GDM1 (cell line): ENCODE measurements around the gene SCAP.
"Not testable (repeated sequence)": the region's sequence is repeated elsewhere in the genome, so short reads cannot be mapped to it uniquely, and the experiment has no call there.

Experiments used
- DNase-seq: peaks from one replicate; lab custom pipeline; 2025; lab: John Stamatoyannopoulos, UW

Gene SCAP

DNA sequence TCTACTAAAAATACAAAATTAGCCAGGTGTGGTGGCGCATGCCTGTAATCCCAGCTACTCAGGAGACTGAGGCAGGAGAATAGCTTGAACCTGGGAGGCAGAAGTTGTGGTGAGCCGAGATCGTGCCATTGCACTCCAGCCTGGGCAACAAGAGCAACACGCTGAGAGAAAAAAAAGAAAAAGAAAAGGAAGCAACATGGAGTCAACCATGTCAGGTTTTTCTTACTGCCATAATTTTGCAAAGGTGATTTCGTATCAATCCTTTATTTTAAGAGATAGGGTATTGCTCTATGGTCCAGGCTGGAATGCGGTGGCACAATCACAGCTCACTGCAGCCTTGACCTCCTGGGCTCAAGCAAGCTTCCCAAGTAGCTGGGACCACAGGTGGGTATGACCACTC lies 4.5 kb upstream of the SCAP start:
- not testable (repeated sequence) for DNase-seq

DNA sequence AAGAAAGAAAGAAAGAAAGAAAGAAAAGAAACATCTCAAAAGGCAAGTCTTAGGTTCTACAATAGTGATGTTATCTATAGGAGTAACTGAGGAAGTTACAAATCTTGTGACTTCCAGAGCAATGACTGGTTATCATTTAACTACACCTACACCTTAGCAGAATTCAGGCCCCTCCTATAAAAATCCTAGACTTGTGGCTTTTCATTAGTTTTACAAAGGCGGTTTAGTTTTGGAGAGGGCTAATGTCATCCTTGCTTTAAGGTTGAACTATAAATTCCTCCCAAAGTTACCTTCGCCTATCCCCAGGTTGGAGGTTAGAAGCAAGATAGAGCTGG lies 4.1 kb upstream of the SCAP start:
- DNase-seq, result no peak

DNA sequence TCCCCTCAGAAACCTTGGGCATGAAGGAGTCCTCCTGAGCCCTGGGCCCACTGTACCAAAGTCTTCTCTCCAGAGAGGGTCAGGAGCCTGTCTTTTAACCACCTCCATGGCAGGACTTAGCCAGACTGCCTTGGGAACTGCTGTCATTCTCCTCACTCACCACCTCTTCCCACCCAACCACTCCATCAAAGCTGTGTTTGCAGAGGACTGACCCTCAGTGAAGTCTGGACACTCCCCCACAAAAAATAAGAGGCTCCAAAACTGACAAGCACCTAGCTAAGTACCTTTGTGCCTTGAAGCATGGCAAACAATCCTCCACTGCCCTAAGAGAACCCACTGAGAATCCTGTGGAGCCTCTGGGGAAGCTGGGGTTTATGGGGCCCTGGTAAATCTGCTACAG lies 2.3 kb upstream of the SCAP start:
- DNase-seq, result no peak

DNA sequence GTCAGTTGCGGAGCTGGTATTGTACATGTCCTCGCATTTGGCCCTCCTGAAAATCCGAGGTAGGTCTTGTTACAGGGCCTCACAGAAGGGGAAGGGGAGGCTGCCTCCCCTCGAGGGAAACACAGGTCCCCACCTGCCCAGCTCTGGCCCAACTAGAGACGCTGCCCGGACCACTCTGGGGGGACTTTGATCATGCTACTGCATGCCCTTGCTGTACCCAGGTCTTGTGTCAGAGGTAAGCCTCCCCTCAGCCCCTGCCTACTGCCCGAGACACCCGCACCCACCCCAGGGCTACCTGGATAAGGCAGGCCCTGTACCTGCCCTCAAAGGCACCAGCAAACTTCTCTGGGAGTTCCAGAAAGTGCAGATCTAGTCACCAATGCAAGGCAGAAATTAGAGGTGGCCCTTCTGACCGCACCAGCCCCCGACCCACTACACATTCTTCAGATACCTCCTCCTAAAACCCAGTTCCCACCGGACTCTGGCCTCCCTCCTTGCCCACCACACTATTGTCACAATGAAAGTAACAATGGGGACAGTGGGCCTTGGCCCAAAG lies 981 bp upstream of the SCAP start:
- DNase-seq, result no peak

DNA sequence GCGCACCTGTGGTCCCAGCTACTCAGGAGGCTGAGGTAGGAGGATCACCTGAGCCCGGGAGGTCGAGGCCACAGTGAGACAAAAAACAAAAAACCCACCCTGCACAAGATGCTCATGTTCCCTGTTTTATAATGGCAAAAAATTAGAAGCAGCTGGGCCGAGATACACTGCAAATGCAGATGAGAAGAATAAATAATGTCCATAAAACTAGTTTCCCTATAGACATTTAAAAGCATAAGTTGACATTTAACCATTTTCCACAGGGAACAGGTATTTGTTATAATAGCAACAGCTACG lies 537 bp upstream of the SCAP start:
- DNase-seq, result no peak

DNA sequence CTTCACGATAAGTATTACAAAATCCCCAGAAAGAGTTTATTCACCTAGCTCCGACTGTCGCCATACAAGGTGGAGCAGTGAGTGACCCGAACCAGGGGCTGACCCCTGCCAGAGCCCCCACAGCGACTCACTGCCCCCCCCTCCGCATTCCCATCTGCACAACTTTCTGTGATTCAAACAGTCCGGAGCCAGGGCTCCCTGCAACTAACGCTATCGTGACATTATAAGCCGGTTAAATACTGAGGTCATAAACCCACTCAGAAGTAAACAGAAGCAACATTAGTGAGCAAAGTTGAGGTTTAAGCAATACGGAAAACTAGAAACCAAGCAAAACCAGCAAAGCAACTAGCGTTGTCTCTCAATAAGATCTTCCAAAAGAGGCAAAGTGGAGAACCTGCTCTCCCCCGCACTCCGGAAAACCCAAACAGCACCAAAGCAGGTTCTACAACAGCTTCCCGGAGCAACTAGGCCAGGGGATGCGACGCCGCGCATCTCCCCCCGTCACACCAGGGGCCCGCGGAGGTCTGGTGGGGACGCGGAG lies 642 bp downstream of the SCAP start:
- DNase-seq, result no peak

DNA sequence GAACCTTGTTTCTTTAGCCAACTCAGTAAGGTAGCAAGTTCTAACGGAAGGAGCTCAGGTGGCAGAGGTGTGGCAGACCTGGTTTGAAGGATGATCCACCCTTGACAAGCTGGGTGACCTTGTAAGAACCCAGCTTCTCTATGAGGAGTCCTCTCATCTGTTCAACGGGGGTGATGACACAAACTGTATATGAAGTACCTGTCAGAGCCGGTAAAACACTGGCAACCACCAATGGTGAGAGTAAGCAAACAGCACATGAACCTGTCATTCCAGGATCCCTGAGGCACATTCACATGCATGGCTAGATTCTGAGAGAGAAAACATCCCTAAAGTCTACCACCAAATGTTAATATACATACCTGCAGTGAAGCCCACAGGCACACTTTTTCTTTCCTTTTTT lies 2.4 kb downstream of the SCAP start:
- no peak for DNase-seq

DNA sequence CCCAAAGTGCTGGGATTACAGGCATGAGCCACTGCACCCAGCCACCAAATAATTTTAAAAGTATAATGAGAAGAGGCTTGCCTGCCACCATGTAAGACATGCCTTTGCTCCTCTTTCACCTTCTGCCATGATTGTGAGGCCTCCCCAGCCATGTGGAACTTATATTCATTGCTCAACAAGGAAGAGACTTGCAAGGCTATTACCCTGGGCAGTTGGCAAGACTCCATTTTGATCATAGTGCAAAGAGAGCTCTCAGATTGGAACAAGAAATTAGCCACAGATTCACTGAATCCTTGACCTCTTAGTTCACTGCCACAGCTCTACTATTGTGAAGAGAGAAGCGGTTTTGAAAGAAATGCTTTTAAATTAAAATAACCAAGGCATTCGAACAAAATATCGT lies 6.1 kb downstream of the SCAP start:
- DNase-seq, result no peak

DNA sequence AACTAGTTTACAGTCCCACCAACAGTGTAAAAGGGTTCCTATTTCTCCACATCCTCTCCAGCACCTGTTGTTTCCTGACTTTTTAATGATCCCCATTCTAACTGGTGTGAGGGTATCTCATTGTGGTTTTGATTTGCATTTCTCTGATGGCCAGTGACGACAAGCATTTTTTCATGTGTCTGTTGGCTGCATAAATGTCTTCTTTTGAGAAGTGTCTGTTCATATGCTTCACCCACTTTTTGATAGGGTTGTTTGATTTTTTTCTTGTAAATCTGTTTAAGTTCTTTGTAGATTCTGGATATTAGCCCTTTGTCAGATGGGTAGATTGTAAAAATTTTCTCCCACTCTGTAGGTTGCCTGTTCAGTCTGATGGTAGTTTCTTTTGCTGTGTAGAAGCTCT lies 7.4 kb downstream of the SCAP start:
- not testable (repeated sequence) for DNase-seq

DNA sequence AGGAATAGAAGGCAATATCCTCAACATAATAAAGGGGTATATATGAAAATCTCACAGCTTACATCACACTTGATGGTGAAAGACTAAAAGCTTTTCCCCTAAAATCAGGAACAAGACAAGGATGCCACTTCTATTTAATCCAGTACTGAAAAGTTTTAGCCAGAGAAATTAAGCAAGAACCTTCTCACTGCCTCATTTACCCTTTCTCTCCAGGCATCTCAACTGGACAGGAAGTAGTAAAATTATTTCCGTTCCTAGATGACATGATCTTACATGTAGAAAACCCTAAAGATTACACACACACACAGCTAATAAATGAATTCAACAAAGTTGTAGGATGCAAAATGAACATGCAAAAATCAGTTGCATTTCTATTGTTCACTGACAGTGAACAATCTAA lies 11.2 kb downstream of the SCAP start:
- DNase-seq, result no peak

DNA sequence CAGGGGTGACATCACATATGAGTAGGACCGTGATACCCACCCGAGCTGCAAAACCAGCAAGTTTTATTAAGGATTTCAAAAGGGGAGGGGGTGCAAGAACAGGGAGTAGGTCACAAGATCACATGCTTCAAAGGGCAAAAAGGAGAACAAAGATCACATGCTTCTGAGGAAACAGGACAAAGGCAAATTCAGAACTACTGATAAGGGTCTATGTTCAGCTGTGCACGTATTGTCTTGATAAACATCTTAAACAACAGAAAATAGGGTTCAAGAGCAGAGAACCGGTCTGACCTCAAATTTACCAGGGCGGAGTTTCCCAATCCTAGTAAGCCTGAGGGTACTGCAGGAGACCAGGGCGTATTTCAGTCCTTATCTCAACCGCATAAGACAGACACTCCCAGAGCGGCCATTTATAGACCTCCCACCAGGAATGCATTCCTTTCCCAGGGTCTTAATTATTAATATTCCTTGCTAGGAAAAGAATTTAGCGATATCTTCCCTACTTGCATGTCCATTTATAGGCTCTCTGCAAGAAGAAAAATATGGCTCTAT lies 16.1 kb downstream of the SCAP start:
- DNase-seq, result not testable (repeated sequence)

DNA sequence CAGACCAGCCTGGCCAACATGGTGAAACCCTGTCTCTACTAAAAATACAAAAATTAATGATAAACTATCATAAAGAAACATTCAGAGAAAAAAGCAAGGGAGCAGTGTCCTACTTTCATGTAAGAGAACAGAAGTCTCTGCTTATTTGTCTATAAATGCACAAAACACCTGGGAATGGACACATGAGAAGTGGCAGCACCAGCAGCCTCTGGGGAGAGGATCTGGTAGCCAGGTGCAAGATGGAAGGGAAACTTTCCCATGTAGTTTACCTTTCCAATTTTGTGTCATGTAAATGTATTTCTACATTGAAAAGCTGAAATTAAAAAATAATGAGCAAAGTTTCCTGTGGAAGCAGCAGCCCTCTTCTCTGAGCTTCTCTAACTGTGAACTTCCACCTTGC lies 18.8 kb downstream of the SCAP start:
- no peak for DNase-seq

DNA sequence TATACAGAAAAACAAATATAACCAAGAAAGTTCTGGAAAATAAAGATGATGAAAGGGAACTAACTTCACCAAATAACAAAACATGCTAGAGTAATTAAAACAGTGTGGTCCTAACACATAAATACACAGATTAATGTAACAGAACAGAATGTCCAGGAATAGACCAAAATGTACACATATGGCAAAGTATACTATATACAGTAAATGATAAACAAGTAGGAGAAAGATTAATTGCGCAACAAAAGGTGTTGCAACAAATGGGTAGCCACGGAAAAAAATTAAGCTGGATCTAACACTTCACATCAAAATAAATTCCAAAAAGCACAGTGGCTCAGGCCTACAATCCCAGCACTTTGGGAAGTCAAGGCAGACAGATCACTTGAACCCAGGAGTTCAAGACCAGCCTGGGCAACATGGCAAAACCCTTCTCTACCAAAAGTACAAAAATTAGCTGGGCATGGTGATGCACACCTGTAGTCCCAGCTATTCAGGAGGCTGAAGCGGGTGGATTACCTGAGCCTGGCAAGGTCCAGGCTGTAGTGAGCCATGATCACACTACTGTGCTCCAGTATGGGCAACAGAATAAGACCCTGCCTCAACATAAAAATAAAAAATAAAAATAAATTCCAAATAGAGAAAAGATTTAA lies 19.8 kb downstream of the SCAP start:
- DNase-seq, result no peak

DNA sequence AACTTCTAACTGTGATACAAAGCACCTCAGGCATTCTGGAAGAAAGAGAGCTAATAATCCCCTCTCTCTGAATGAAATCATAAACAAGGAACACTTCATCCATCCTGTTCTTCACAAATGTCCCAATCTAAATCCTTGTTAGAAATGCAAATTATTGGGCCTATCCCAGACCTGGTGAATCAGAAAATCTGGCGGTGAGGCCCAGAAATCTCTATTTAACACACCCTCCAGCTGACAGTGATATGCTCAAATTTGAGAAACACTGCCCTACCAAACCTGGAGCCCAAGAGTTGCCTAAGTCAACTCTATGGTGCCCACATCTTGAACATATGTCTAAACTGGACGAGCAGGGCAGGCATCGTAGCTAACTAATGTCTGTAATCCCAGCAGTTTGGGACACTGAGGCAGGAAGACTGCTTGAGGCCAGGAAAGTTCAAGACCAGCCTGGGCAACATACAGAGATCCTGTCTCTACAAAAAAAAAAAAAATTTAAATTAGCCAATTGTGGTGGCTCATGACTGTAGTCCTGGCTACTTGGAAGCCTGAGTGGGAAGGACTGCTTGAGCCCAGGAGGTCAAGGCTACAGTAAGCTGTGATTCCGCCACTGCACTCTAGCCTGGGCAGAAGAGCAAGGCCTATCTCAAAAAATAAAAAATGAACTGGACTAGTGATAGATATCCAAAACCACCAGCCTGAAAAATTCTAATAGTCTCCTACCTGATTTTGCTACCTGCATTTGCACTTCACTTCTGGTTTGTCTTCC lies 23.1 kb downstream of the SCAP start:
- no peak for DNase-seq

DNA sequence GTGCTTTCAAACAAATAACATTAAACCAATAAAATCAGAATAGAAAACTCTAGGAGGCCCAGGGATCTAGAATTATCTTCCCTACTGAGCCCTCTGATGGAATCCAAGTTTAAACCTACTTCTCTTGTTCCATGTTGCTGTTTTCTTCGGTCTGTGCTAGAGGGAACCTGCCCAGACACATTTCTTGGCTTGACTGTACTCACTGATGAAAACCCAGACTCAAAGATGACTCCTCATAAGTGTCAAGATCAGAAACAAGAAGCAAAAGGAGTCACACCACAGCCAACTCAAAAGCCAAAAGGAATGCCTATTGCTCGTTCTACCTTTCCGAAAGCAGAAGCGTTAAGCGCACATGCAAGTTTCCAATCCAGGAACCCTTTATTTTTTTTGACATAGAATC lies 31.6 kb downstream of the SCAP start:
- no peak for DNase-seq

DNA sequence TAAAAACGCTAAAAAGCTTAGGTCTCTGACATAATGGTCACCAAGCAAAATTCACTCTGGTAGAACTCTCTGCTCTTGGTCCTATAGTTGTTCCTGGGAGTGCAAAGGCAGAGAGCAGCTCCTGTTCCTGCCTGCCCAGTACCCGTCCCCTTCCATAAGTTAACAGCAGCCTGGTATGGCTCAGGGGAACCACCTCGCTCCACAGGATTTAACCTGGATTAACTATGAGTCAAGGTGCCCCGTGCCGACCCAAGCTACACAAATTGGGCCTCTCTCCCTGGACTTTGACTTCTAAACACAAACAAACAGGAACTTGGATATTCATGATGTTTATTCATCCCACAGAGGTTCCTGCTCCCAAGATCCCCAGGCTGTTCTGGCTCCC lies 32.1 kb downstream of the SCAP start:
- DNase-seq, result no peak

DNA sequence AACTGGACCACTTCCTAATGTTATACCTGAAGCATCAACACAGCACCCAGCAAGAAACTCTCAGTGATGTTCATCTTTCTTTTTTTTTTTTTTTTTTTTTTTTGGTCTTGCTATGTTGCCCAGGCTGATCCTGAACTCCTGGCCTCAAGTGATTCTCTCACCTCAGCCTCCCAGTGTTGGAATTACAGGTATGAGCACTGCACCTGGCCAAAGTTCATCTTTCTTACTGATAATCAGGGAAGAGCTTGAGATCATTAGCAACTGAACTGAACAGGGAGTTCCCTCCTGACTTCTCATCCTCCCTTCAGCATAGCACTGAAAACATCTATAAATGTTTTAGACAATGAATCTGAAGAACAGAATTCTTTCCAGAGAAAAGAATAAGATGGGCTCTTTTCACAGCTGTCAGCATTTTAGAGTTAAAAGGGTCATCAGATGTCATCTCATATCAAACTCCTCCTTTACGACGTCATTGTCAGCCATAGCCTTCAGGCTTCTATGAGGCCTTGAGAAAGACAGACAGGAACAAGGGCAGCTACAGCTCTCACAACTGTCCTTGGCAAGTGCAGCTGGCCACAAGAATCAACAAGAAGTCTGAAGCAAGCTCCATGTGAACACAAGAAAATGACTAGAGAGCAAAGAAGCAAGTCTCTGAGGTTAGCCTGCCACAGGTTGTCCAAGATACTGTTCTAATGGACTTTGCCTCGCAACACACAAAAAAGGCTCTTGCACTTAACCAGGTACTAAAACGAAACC lies 33.8 kb downstream of the SCAP start:
- DNase-seq, result no peak

DNA sequence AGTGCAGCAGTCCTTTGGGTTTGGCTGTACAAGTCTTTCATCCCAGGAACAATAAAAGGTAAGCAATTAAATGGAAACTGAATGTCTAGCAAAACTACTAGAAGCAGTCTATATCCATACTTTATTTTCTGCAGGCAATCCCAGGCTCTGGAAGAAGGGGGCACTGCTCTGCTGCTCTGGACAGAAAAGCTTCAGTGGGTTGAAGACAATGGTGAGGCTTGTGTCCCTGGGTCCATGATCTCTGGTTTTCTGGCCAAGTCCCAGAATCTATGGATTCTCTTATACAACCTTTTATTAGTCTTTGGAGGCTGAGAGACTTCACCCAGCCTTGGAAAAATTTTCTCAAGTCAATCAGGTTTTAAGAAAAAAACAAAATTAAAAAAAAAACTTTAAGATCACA lies 35.6 kb downstream of the SCAP start:
- DNase-seq, result no peak

DNA sequence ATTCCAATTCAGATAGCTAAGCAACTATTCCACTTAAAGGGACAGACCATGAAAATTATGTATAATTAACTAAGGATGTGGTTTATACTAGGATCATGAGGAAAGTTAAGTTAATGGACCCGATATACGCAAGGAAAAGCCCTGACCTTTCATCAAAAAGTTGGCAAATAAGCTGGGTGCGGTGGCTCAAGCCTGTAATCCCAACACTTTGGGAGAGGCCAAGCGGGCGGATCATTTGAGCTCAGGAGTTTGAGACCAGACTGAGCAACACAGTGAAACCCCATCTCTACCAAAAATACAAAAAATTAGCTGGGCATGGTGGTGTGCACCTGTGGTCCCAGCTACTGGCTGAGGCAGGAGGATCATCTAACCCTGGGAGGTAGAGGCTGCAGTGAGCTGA lies 39.6 kb downstream of the SCAP start:
- DNase-seq, result no peak

DNA sequence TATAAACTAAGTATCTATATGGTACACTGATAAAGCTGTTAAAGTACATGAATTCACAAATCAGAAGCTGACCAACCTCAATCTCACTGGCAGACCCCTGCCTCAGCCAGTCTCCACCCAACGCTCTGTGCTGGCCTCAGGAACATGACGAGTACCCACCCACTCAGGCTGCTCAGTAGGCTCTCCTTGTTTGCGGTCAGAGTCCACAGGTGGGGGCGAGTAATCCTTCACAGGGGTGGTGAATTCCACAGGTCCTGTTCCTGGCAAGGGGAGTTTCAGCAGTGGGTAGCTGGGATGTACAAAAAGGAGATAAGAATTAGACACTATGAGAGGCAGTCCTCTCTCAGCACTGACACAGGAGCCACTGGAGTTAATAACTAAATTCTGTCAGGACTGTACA lies 40.9 kb downstream of the SCAP start:
- no peak for DNase-seq

DNA sequence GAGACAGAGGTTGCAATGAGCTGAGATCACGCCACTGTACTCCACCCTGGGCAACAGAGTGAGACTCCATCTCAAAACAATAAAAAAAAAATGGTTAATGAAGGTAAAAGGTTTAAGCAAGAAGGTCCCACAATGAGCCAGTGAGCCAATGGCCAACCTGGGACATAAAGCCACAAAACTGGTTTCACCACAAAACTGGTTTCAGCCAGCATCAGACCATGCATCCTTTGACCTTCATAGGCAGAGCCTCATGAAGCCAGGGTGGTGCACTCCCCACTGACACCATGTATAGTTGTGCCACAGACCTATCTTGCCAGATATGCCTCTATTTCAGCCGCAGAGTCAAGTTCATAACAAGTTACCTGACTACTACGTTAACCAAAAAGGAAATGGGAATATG lies 41.9 kb downstream of the SCAP start:
- no peak for DNase-seq

DNA sequence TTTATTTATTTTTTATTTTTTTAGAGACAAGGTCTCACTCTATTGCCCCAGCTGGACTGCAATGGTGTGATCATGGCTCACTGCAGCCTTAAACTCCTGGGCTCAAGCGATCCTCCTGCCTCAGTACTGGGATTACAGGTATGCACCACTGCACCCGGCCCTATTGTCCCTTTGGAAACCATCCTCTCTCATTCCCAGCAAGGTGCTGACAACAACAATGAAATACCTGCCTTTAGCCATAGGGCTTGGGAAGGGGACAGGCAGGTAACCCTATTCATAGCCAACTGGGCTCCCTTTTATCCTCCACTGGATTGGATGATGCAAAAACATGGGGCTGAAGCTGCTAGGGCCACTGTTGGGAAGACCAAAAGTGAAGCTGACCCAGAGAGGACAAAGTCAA lies 43.1 kb downstream of the SCAP start:
- DNase-seq, result no peak

DNA sequence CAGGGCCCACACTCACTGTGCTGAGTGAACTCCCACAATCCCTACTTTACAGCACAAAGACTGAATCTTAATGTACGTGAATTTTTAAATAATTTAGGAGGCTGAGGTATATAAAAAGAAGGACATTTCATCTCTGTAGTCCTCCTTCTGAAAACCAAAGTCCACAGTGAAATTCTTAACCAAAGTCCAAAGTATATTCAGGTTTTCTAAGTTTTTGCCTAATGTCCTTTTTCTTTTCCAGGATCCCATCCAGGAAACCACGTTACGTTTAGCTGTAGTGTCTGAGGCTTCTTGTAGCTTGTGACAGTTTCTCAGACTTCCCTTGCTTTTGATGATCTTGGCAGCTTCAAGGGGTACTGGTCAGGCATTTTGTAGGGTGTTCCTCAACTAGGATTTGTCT lies 44.5 kb downstream of the SCAP start:
- no peak for DNase-seq
